HEK293 (cell line): ENCODE measurements around the gene KIF4B.
"Not testable (repeated sequence)": the region's sequence is repeated elsewhere in the genome, so short reads cannot be mapped to it uniquely, and the experiment has no call there.

ENCODE experiments used
- CTCF ChIP-seq: fragments of 450-650 bp; formaldehyde crosslinking; IDR thresholded peaks from 2 replicates; pipeline ENCODE4 v1.5.1; 2016; ENCODE audit warnings: missing biosample characterization, missing genetic modification characterization
- MEIS1 ChIP-seq: sonication (generic); formaldehyde crosslinking; IDR thresholded peaks from 2 replicates; pipeline ENCODE4 v1.8.1; 2022; ENCODE audit warnings: missing genetic modification reagents, mild to moderate bottlenecking, borderline replicate concordance
- PRDM1 ChIP-seq: fragments of 450-650 bp; formaldehyde crosslinking; IDR thresholded peaks from 2 replicates; pipeline ENCODE4; 2016; ENCODE audit warnings: missing biosample characterization, missing genetic modification characterization
- YY1 ChIP-seq: fragments of 450-650 bp; formaldehyde crosslinking; IDR thresholded peaks from 2 replicates; pipeline ENCODE4 v1.5.1; 2018; ENCODE audit warnings: missing biosample characterization, missing genetic modification characterization
- ZBTB17 ChIP-seq: fragments of 450-650 bp; formaldehyde crosslinking; IDR thresholded peaks from 2 replicates; pipeline ENCODE4 v1.5.1; 2016; ENCODE audit warnings: missing biosample characterization, missing genetic modification characterization
- ZNF585B ChIP-seq: fragments of 450-650 bp; formaldehyde crosslinking; IDR thresholded peaks from 2 replicates; pipeline ENCODE4 v1.5.1; 2016; ENCODE audit warnings: missing biosample characterization, missing genetic modification characterization
- ZNF639 ChIP-seq: fragments of 450-650 bp; formaldehyde crosslinking; IDR thresholded peaks from 2 replicates; pipeline ENCODE4 v1.5.1; 2016; ENCODE audit warnings: missing biosample characterization, missing genetic modification characterization
- ZNF747 ChIP-seq: fragments of 450-650 bp; formaldehyde crosslinking; IDR thresholded peaks from 2 replicates; pipeline ENCODE4 v1.5.1; 2016; ENCODE audit warnings: missing biosample characterization, missing genetic modification characterization
- ZSCAN4 ChIP-seq: fragments of 450-650 bp; formaldehyde crosslinking; IDR thresholded peaks from 2 replicates; pipeline ENCODE4 v1.5.1; 2017; ENCODE audit warnings: missing biosample characterization, missing genetic modification characterization

- TF ChIP-seq CTCF (tag by site-specific recombination); ZBTB17 (tag by site-specific recombination); ZNF585B (tag by site-specific recombination); ZNF639; MEIS1 (CRISPR knock-in tag); PRDM1 (tag by site-specific recombination); YY1 (tag by site-specific recombination); ZNF747 (tag by site-specific recombination); ZSCAN4: not testable (repeated sequence)
These were observed 20.7 kb downstream of the KIF4B start for GRCh38 chr5:155034145-155034744.
